Loucy (cell line): ENCODE measurements around the gene TEX52.
"Not testable (repeated sequence)": the region's sequence is repeated elsewhere in the genome, so short reads cannot be mapped to it uniquely, and the experiment has no call there.

ENCODE experiments used
- H2AFZ ChIP-seq: fragments of 200-600 bp; sonication (generic); 2 replicates; pipeline ENCODE4 v1.6.0; 2016; ENCODE audit warnings: antibody characterized with exemption, mild to moderate bottlenecking, low read length, moderate library complexity
- H3F3A ChIP-seq: fragments of 200-600 bp; 2 replicates; pipeline ENCODE4 v1.6.0; 2016; ENCODE audit warnings: antibody characterized with exemption, low read depth, mild to moderate bottlenecking
- H3K27me3 ChIP-seq: fragments of 200-600 bp; sonication (generic); 2 replicates; pipeline ENCODE4 v1.6.1; 2014; ENCODE audit warnings: low read length, mild to moderate bottlenecking; ENCODE audit not compliant: insufficient read depth, poor library complexity, severe bottlenecking
- H3K36me3 ChIP-seq: fragments of 200-600 bp; sonication (generic); 2 replicates; pipeline ENCODE4 v1.6.1; 2016; ENCODE audit warnings: low read length; ENCODE audit not compliant: insufficient read depth
- H3K4me1 ChIP-seq: fragments of 200-600 bp; sonication (generic); 2 replicates; pipeline ENCODE4 v1.5.1; 2014; ENCODE audit warnings: low read length, mild to moderate bottlenecking; ENCODE audit not compliant: insufficient read depth, poor library complexity, severe bottlenecking
- H3K4me2 ChIP-seq: fragments of 200-600 bp; sonication (generic); 2 replicates; pipeline ENCODE4 v1.6.0; 2014; ENCODE audit warnings: antibody characterized with exemption, low read length, low read depth, mild to moderate bottlenecking; ENCODE audit not compliant: poor library complexity, severe bottlenecking
- H3K4me3 ChIP-seq: fragments of 200-600 bp; sonication (generic); 2 replicates; pipeline ENCODE4 v1.5.1; 2014; ENCODE audit warnings: low read length, mild to moderate bottlenecking, mixed read lengths; ENCODE audit not compliant: poor library complexity, severe bottlenecking
- H3K79me2 ChIP-seq: fragments of 200-600 bp; sonication (generic); 2 replicates; pipeline ENCODE4 v1.6.1; 2014; ENCODE audit warnings: low read length; ENCODE audit not compliant: insufficient read depth
- H3K9ac ChIP-seq: fragments of 200-600 bp; sonication (generic); 2 replicates; pipeline ENCODE4 v1.6.0; 2014; ENCODE audit warnings: mild to moderate bottlenecking, low read depth, low read length, moderate library complexity; ENCODE audit not compliant: poor library complexity, severe bottlenecking
- H3K9me2 ChIP-seq: fragments of 200-600 bp; sonication (generic); replicated peaks from 2 replicates; pipeline ENCODE4 v1.6.1; 2016; ENCODE audit warnings: low read depth, low read length, mixed read lengths
- H3K9me3 ChIP-seq: fragments of 200-600 bp; sonication (generic); 2 replicates; pipeline ENCODE4 v1.6.1; 2014; ENCODE audit warnings: mild to moderate bottlenecking, antibody characterized with exemption, low read length, low read depth; ENCODE audit not compliant: insufficient read depth
- H4K20me1 ChIP-seq: fragments of 200-600 bp; sonication (generic); 2 replicates; pipeline ENCODE4 v1.6.0; 2014; ENCODE audit warnings: antibody characterized with exemption, low read length, mild to moderate bottlenecking; ENCODE audit not compliant: insufficient read depth, poor library complexity, severe bottlenecking
- EZH2phosphoT487 ChIP-seq: fragments of 200-600 bp; IDR thresholded peaks from 2 replicates; pipeline ENCODE4 v1.6.1; 2018; ENCODE audit warnings: antibody characterized with exemption, mild to moderate bottlenecking, moderate library complexity, borderline replicate concordance
- TF ChIP-seq, protein P1 (sequence below): fragments of 200-600 bp; sonication (generic); conservative IDR thresholded peaks from 2 replicates; pipeline ENCODE4 v1.5.1; 2014; ENCODE audit warnings: mild to moderate bottlenecking, antibody characterized with exemption, low read length

TEX52 gene

DNA sequence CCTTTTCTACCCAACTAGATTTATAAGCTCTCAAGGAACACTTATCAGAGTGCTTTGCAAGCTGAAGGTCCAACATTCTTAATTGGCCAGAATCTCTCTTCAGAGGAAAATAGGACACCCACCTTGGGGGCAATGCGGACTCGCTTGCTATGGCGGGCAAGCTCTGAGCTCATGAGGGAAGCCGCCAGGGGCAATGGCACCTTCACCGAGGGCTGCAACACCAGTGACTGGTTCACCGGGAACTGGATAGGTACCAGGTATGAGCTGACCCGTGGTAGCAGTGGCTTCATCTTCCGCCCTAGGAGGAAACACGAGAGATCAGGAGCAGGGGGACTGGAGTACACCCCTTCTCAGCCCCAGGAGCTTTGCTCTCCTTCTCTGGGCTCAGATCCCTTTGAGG lies 7.4 kb upstream of the TEX52 start:
- Histone ChIP-seq H3F3A (no peaks in the 10 kb centered on the region), H3K4me3 (no peak overlapping the region), H3K9me2 (no peaks in the 10 kb centered on the region), H3K4me2 (no peak overlapping the region), H3K9me3 (no peaks in the 10 kb centered on the region), H3K79me2 (peaks cover 12% of the 10 kb centered on the region; the same call in 1 of the 2 replicates), H3K9ac (no peak overlapping the region), H2AFZ (no peak overlapping the region), H3K36me3 (peaks cover 82% of the 10 kb centered on the region), H3K27me3 (no peaks in the 10 kb centered on the region), H3K4me1 (no peaks in the 10 kb centered on the region), H4K20me1 (peaks cover 4% of the 10 kb centered on the region)
- TF ChIP-seq EZH2phosphoT487, result no peak
- TF ChIP-seq, protein P1, sequence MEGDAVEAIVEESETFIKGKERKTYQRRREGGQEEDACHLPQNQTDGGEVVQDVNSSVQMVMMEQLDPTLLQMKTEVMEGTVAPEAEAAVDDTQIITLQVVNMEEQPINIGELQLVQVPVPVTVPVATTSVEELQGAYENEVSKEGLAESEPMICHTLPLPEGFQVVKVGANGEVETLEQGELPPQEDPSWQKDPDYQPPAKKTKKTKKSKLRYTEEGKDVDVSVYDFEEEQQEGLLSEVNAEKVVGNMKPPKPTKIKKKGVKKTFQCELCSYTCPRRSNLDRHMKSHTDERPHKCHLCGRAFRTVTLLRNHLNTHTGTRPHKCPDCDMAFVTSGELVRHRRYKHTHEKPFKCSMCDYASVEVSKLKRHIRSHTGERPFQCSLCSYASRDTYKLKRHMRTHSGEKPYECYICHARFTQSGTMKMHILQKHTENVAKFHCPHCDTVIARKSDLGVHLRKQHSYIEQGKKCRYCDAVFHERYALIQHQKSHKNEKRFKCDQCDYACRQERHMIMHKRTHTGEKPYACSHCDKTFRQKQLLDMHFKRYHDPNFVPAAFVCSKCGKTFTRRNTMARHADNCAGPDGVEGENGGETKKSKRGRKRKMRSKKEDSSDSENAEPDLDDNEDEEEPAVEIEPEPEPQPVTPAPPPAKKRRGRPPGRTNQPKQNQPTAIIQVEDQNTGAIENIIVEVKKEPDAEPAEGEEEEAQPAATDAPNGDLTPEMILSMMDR, result no peak

DNA sequence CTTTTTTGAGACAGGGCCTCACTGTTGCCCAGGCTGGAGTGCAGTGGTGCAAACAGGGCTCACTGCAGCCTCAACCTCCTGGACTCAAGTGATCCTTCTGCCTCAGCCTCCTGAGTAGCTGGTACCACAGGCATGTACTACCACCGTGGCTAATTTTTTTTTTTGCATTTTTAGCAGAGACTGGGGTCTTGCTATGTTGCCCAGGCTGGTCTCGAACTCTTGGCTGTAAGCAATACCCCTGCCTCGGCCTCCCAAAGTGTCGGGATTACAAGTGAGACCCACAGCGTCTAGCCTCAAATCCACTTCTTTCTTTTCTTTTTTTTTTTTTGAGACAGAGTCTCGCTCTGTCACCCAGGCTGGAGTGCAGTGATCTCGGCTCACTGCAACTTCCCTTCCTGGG lies 6.6 kb upstream of the TEX52 start:
- not testable (repeated sequence) for H3K79me2 ChIP-seq, H2AFZ ChIP-seq, H3K4me2 ChIP-seq, H4K20me1 ChIP-seq, H3K4me1 ChIP-seq, H3K9me2 ChIP-seq, H3K9me3 ChIP-seq, H3K4me3 ChIP-seq, H3K27me3 ChIP-seq, H3K9ac ChIP-seq, H3F3A ChIP-seq
- H3K36me3 ChIP-seq, result peaks cover 82% of the 10 kb centered on the region

DNA sequence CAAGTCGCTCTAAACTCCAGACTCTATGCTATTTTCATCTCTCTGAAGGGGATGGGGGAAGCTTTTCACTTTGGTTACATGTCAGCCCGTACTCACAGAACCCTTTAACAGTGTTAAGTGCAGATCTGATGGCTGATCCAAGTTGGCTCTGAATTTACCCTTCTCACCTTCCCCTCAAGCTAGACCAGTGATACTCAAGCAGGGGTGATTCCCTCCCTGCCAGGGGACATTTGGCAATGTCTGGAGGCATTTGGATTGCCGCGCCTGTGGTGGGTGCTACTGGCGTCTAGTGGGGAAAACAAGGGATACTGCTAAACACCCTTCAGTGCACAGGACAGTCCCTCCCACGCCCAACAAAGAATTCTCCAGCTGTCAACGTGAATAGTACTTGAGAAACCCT lies 6.0 kb upstream of the TEX52 start:
- Histone ChIP-seq H2AFZ (no peak overlapping the region), H3K27me3 (no peaks in the 10 kb centered on the region), H3K9me3 (no peaks in the 10 kb centered on the region), H3K4me3 (no peak overlapping the region), H3K4me2 (no peak overlapping the region), H3K79me2 (no peaks in the 10 kb centered on the region), H3K36me3 (peaks cover 82% of the 10 kb centered on the region), H3F3A (no peaks in the 10 kb centered on the region), H3K9ac (no peak overlapping the region), H3K9me2 (no peaks in the 10 kb centered on the region), H3K4me1 (no peaks in the 10 kb centered on the region), H4K20me1 (peaks cover 4% of the 10 kb centered on the region)
- TF ChIP-seq EZH2phosphoT487, result no peak
- TF ChIP-seq, protein P1, result no peak

DNA sequence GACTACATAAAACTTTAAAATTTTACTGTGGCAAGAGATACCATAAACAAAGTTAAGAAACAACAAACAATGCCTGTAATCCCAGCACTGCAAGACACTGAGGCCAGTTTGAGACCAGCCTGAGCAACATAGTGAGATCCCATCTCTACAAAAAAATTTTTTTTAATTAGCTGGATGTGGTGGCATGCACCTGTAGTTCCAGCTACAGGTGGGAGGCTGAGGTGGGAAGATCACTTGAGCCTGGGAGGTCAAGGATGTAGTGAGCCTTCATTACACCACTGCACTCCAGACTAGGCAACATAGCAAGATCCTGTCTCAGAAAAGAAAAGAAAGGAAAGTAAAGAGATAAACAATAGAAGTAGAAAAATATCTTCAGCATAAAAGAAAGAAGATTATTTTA lies 3.3 kb upstream of the TEX52 start:
- Histone ChIP-seq H3K4me2 (no peak overlapping the region), H3K27me3 (no peaks in the 10 kb centered on the region), H2AFZ (no peak overlapping the region), H3K4me3 (no peak overlapping the region), H3F3A (no peaks in the 10 kb centered on the region), H3K9ac (no peak overlapping the region), H3K9me3 (no peaks in the 10 kb centered on the region), H3K4me1 (no peaks in the 10 kb centered on the region), H3K9me2 (no peaks in the 10 kb centered on the region), H4K20me1 (peaks cover 4% of the 10 kb centered on the region), H3K36me3 (peaks cover 58% of the 10 kb centered on the region), H3K79me2 (no peaks in the 10 kb centered on the region)
- TF ChIP-seq EZH2phosphoT487, result no peak
- TF ChIP-seq, protein P1, result no peak
